ENCODE measurements around the gene RRBP1.

The RRBP1 gene

GRCh38 chr20:17631576-17632319 is 50.3 kb downstream of the RRBP1 start:
- ChIA-PET POLR2A (ENCODE audit: low non-redundant PET) (no interaction called here), CTCF (interaction anchor here (0.6 kb wide), 1 partner anchor 375 kb away, joined by 3 read pairs; no protein-coding TSS in a partner anchor)
- H3K27ac ChIP-seq = no peak overlapping the region
- no peak for TF ChIP-seq CTCF (conservative IDR thresholded peaks at IDR 0.05; ENCODE audit: low read depth)
- no peak for DNase-seq (ENCODE audit: low spot score)

GRCh38 chr20:17630806-17631195 is 51.2 kb downstream of the RRBP1 start:
- no peak for DNase-seq (ENCODE audit: low spot score)
- no peak overlapping the region for H3K27ac ChIP-seq
- CTCF ChIA-PET = no interaction called here
- POLR2A ChIA-PET (ENCODE audit: low non-redundant PET) = no interaction called here
- TF ChIP-seq CTCF (conservative IDR thresholded peaks at IDR 0.05; ENCODE audit: low read depth) = no peak

GRCh38 chr20:17630151-17630805 is 51.8 kb downstream of the RRBP1 start:
- no peak for TF ChIP-seq CTCF (conservative IDR thresholded peaks at IDR 0.05; ENCODE audit: low read depth)
- CTCF ChIA-PET = no interaction called here
- 0 out of 2 replicates have a peak overlapping the region, but pooled peaks have one; percentile 31 for H3K27ac ChIP-seq
- POLR2A ChIA-PET (ENCODE audit: low non-redundant PET) = no interaction called here
- DNase-seq (ENCODE audit: low spot score) = no peak

GRCh38 chr20:17629678-17630089 is 52.4 kb downstream of the RRBP1 start:
- DNase-seq (ENCODE audit: low spot score) = no peak
- POLR2A ChIA-PET (ENCODE audit: low non-redundant PET) = no interaction called here
- H3K27ac ChIP-seq = peak overlapping the region; percentile 31; the same call in 1 of the 2 replicates
- CTCF ChIA-PET = interaction anchor here (1.4 kb wide), 1 partner anchor 124 kb away, joined by 3 read pairs; no protein-coding TSS in a partner anchor
- no peak for TF ChIP-seq CTCF (conservative IDR thresholded peaks at IDR 0.05; ENCODE audit: low read depth)

GRCh38 chr20:17629025-17629424 is 53.0 kb downstream of the RRBP1 start:
- no peak for DNase-seq (ENCODE audit: low spot score)
- POLR2A ChIA-PET (ENCODE audit: low non-redundant PET) = no interaction called here
- CTCF ChIA-PET = interaction anchor here (1.4 kb wide), 1 partner anchor 124 kb away, joined by 3 read pairs; no protein-coding TSS in a partner anchor
- peak overlapping the region; percentile 31; the same call in 1 of the 2 replicates for H3K27ac ChIP-seq
- TF ChIP-seq CTCF (conservative IDR thresholded peaks at IDR 0.05; ENCODE audit: low read depth) = no peak

- ChIA-PET CTCF (interaction anchor here (1.4 kb wide), 1 partner anchor 123 kb away, joined by 3 read pairs; no protein-coding TSS in a partner anchor), POLR2A (ENCODE audit: low non-redundant PET) (no interaction called here)
- H3K27ac ChIP-seq = peak overlapping the region; percentile 31
- no peak for DNase-seq (ENCODE audit: low spot score)
- no peak for TF ChIP-seq CTCF (conservative IDR thresholded peaks at IDR 0.05; ENCODE audit: low read depth)
Measured at GRCh38 chr20:17628101-17628841, 53.8 kb downstream of the RRBP1 start.

Data from RWPE1 (cell line).